Measurements from ENCODE around the gene LPCAT3. TPM values are rescaled to one million over a fixed set of nuclear protein-coding genes. Genes with fewer than 3 reads are reported as not detected.

The LPCAT3 gene
- total RNA-seq, 1 experiment from 2014 or later: 20.4 TPM

- peak; percentile 30 for DNase-seq (ENCODE audit: low read depth)
Observed at GRCh38 chr12:6998715-6999451, 19.4 kb downstream of the LPCAT3 start.

- peak; percentile 75 for DNase-seq (ENCODE audit: low read depth)
Observed at GRCh38 chr12:6996040-6996441, 22.2 kb downstream of the LPCAT3 start.

GRCh38 chr12:6987956-6988553, 30.2 kb downstream of the LPCAT3 start:
- DNase-seq (ENCODE audit: low read depth): no peak

GRCh38 chr12:6982532-6982931, 35.7 kb downstream of the LPCAT3 start:
- DNase-seq (ENCODE audit: low read depth): no peak

- DNase-seq (ENCODE audit: low read depth): no peak
Observed at GRCh38 chr12:6981152-6982052, 36.9 kb downstream of the LPCAT3 start.

- no peak for DNase-seq (ENCODE audit: low read depth)
Observed at GRCh38 chr12:6980740-6981139, 37.5 kb downstream of the LPCAT3 start.

- DNase-seq (ENCODE audit: low read depth): no peak
Observed at GRCh38 chr12:6980075-6980474, 38.2 kb downstream of the LPCAT3 start.

GRCh38 chr12:6979453-6979852, 38.8 kb downstream of the LPCAT3 start:
- DNase-seq (ENCODE audit: low read depth): no peak

- no peak for DNase-seq (ENCODE audit: low read depth)
Observed at GRCh38 chr12:6979021-6979420, 39.3 kb downstream of the LPCAT3 start.

- no peak for DNase-seq (ENCODE audit: low read depth)
Observed at GRCh38 chr12:6978611-6979011, 39.7 kb downstream of the LPCAT3 start.

GRCh38 chr12:6978188-6978587, 40.1 kb downstream of the LPCAT3 start:
- DNase-seq (ENCODE audit: low read depth): no peak

GRCh38 chr12:6977653-6978052, 40.6 kb downstream of the LPCAT3 start:
- DNase-seq (ENCODE audit: low read depth): no peak

GRCh38 chr12:6975297-6976032, 42.8 kb downstream of the LPCAT3 start:
- DNase-seq (ENCODE audit: low read depth): no peak

GRCh38 chr12:6974180-6974579, 44.1 kb downstream of the LPCAT3 start:
- DNase-seq (ENCODE audit: low read depth): no peak

GRCh38 chr12:6970096-6970527, 48.2 kb downstream of the LPCAT3 start:
- DNase-seq (ENCODE audit: low read depth): no peak

- DNase-seq (ENCODE audit: low read depth): no peak
Observed at GRCh38 chr12:6968426-6968825, 49.9 kb downstream of the LPCAT3 start.

GRCh38 chr12:6967651-6968100, 50.6 kb downstream of the LPCAT3 start:
- no peak for DNase-seq (ENCODE audit: low read depth)

- DNase-seq (ENCODE audit: low read depth): no peak
Observed at GRCh38 chr12:6966351-6966750, 51.9 kb downstream of the LPCAT3 start.

GRCh38 chr12:6965714-6966113, 52.6 kb downstream of the LPCAT3 start:
- DNase-seq (ENCODE audit: low read depth): no peak

GRCh38 chr12:6965026-6965661, 53.1 kb downstream of the LPCAT3 start:
- peak; percentile 81 for DNase-seq (ENCODE audit: low read depth)

- DNase-seq (ENCODE audit: low read depth): no peak
Observed at GRCh38 chr12:6964605-6965025, 53.7 kb downstream of the LPCAT3 start.
